COLO668 (cell line): ENCODE measurements around the gene RPL35.
A peak's percentile ranks its signal among the peaks of the same experiment; 100 is the strongest.

Source experiments
- DNase-seq: peaks from one replicate; lab custom pipeline; 2025; ENCODE audit not compliant: unreplicated experiment; lab: John Stamatoyannopoulos, UW

Gene RPL35

DNA sequence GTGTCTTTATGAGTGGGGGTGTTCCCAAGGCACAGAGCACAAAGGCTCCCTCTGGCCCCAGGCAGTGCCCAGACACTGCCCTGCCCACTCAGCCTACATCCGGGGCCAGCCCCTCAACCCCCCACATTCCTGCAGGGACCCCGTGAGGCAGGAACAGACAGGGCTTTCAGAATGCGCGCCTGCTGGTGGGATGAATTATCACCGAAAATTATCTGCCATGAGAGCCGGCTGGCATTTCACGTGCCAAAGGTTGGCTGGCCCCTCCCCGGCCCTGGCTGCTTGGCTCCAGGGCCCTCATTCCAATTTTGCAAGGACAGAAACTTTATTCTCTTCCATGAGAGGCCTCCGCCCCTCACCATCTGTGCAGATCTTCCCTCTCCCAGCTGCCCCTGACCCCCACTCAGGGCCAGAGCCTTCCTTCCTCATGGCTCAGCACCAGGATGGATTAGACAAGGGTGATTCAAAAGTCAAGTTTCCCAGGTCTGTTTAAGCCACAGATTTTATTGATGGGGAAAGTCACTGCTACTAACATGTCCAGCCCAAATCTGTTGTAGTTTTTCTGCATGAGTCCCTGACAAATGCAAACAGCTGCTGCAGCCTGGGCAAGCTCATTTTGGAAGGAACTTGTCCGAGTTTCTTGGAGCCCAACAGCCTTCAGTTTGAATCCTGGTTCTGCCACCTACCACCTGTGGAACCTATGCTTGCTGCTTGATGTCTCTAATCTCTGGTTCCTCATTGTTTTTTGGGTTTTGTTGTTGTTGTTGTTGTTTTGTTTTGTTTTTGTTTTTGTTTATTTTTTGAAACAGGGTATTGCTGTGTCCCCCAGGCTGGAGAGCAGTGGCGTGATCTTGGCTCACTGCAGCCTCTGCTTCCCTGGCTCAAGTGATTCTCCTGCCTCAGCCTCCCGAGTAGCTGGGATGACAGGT, 40.8 kb downstream of the RPL35 start:
- DNase-seq, result no peak

DNA sequence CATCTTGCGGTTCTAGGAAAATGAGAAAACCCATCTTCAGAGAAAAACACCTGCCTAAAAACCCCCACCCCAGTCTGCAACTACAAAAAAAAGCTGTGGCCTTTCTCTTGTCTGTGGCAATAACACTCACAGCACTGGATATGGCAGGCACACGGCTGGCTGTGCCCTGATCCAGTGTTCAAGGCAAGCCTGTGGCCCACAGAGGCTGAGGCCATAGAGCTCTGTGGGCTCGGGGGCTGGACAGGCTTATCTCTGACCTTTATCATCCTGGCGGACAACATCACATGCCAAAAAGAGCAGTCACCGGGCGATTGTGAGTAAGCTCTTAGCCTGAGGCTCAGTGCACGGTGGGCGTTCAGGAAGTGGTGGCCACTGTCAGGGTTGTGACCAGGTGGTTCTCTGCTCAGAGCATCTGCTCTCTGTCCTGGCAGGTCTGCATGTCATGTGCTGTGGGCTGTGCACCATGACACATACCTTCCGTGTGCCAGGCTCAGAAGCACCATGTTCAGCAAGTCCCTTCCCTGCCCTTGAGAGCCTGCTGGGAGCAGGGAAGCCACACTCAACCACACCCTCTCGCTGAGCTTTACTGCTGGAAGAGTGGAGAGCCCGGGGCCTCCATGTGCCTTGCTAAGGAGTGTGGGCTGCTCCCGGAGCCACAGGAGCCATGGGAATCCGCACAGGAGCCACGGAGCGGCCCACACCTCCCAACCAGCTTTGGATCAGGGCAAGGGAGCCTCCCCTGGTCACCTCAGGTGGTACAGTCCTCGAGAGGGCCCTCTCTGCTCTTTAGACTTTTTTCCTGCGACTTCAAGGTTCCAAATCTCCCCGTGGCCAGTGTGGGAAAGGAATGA, 43.1 kb downstream of the RPL35 start:
- peak; percentile 25 for DNase-seq

DNA sequence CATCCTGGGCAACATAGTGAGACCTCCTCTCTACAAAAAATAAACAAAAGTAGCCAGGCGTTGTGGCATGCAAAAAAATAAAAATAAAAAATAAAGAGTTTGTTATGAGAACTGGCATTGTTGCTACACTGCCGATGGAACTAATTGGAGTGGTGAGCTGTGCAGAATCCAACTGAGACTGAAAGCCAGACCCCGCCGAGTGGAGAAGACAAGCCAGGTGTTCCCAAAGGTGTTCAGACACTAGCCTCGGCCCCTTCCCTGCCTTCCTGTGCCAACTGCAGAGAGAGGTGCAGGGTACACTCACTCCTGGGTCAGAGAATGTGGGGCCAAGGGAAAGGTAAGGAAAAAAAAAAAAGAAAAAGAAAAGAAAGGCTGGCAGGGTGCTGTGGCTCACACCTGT, 46.2 kb downstream of the RPL35 start:
- no peak for DNase-seq

DNA sequence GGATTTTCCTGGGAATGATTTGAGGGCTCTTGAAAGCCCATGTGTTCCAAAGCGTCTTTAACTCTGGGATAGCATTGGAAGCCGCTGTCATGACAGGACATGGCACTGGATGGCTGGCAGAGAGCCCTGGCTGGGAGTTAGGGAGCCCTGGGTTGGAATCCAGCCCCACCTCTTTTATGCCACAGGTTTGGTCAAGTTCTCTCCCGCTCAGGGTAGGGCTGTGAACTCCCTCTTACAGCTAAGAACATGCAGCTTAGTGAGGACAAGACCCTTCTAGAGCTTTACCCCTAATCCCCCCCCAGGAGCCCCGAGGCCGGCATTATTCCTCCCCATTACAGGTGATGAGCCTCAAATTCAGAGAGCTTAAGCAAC, 47.6 kb downstream of the RPL35 start:
- no peak for DNase-seq

DNA sequence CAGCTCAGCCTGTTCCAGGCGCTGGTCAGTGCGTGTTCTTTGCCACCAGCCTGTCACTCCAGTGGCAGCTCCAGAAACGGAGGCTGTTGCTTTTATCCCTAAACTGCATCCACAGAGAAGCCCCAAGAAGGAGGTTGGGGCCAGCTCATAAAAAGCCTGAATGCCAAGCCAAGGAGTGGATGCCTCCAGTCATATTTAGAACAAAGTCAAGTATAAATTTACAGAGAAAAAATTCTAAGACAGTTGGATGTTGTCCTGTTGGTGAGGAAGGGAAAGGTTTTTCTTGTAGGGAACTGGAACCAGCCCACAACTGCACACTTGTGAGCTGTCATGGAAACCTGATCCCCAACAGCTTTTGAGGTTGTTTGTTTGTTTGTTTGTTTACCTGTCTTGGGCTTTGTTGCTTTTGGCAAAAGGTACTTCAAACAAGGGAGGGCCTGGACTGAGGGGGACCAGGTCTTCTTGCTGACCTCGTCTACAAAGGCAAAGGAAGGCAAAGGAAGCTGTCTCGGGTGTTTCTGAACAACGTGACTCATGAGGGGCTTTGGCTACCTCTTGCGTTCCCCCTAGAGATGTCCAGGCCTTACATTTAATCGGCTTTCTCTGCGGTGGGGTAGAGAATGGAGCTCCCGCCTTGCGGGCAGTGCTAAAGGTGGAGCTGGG, 48.1 kb downstream of the RPL35 start:
- no peak for DNase-seq

DNA sequence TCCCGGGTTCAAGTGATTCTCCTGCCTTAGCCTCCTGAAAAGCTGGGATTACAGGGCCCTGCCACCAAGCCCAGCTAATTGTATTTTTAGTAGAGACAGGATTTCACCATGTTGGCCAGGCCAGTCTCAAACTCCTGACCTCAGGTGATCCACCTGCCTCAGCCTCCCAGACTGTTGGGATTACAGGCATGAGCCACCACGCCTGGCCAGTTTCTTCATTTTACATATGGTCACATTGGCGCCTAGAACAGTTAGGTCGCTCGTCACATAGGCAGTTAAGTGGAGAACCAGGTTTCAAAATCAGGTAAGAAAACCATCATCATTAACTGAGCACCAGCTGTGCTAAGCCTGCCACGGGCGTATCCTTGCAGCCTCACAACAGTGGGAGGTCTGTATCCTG, 48.7 kb downstream of the RPL35 start:
- DNase-seq, result no peak

DNA sequence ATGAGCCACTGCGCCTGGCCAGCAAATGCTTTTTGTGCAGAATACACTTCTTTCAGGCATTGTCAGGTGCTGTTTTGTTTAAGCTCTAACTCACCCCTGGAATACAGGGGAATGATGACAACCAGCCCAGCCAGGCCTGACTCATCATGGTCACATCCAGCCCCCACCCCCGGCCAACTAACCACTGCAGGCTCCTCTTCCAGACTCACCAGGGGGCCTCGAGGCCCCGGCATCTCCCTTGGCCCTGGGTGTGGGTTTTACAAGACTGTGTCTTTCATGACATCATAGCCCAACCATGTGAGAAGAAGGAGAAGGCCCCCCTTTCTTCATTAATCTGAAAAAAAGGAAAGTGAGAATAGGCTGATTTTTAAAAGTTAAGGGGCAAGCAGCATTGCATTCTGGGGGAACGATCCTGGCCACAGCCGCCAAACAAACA, 49.3 kb downstream of the RPL35 start:
- no peak for DNase-seq

DNA sequence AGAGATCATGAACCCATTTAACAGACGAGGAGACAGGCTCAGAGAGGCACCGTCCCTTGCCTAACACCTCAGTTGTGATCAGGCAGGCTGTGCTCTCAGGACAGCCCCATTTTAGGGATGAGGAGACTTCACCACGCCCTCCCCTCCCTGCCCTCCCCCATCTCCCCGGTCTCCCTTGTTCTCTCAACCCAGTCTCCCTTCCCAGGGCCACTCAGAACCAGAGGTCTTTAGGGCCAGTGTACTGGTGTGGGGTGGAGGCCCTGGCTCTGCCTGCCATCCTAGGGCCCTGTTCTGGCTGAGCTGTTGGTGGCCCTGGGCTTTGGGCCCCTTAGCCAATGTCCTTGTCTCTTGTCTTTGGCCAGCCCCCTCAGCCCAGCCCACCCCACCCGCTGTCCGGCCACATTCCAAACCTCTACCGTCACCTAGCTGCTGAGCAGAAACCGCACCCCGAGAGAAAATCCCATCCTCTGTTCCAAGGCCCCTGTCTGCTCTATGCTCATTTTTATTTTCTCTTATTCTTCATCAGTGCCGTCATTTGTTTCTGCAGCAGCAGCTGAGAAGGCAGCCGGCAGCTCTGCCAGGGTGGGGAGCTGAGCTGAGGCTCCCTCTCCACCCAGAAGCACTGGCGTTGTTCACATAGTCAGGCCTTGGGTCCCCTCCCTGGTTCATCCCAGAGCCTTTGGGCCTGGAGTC, 50.9 kb downstream of the RPL35 start:
- DNase-seq, result no peak

DNA sequence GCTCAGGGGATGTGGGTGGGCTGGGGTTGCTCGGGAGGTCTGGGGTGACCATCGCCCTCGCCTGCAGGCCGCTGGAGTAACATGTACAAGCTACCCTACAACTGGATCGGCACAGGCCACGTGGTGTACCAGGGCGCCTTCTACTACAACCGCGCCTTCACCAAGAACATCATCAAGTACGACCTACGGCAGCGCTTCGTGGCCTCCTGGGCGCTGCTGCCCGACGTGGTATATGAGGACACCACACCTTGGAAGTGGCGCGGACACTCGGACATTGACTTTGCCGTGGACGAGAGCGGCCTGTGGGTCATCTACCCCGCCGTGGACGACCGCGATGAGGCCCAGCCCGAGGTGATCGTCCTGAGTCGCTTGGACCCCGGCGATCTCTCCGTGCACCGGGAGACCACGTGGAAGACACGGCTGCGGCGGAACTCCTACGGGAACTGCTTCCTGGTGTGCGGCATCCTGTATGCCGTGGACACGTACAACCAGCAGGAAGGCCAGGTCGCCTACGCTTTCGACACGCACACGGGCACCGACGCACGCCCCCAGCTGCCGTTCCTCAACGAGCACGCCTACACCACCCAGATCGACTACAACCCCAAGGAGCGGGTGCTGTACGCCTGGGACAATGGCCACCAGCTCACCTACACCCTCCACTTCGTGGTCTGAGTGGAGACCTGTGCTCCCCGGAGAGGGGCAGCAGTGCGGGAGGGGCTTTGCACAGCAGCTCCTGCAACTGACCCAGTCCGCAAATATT, 51.8 kb downstream of the RPL35 start:
- no peak for DNase-seq

DNA sequence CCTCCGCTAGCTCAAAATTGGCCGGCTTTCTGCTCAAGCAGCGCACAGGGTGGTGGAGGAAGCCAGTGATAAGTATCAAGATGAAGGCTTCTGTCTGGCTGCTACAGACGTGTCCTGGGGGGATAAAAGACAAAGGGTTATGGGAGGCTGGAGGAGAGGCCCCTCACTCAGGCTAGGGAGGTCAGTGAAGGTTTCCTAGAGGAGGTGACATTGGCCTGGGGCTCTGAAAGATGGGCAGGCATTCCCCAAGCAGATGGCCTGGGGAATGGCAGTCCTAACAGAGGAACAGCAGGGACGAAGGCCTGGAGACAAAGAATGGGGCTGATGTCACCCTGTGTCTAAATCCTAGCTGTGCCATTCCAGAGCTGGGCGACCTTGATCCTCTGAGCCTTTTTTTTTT, 52.5 kb downstream of the RPL35 start:
- no peak for DNase-seq

DNA sequence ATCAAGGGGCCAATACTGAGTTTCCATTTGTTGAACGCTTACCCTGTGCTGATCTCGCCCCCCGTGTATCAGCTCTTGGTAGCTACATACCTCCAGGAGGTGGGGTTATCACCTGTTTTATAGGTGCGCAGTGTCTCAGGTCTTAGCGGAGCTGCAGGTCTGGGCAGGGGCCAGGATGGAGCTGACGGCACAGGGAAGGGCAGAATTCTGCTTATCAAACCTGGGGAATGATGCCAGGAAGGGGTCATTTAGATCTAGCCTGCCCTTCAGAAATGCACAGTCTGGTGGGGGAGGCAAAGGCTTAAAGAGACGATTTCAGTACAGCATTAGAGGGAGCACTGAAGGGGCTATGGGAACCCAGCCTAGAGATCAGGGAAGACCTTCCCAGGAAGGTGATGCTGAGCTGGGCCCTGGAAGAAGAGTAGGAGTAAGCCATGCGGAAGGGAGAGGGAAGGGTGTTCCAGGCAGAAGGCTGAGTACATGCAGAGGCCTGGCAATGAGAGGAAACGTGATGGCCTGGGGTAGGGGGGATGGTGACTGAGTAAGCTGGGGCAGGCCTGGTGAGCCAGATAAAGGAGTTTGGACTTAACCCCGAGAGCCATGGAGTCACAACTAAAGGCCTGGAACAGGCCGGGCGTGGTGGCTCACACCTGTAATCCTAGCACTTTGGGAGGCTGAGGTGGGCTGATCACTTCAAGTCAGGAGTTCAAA, 53.4 kb downstream of the RPL35 start:
- DNase-seq, result no peak
